Vagina (tissue), 2 donors: ENCODE measurements around the gene PLEKHM1.

Experiments
- CTCF ChIP-seq, 3 experiments: fragments of 450-650 bp in 2 of 3; fragments of 200-600 bp in 1 of 3; sonication (generic) in 1 of 3; IDR thresholded peaks; one replicate each; pipeline ENCODE4 v1.5.1; 2017 to 2019; ENCODE audit warnings: antibody characterized with exemption in 3 of 3, mild to moderate bottlenecking in 2 of 3, moderate library complexity in 2 of 3
- POLR2A ChIP-seq, 2 donors: fragments of 450-650 bp; IDR thresholded peaks; one replicate each; pipeline ENCODE4 v1.6.1; 2017; ENCODE audit warnings: antibody characterized with exemption in 2 of 2, mild to moderate bottlenecking in 2 of 2, moderate library complexity in 2 of 2
- POLR2AphosphoS5 ChIP-seq, 2 donors: sonication (generic); formaldehyde crosslinking; IDR thresholded peaks; one replicate each; pipeline ENCODE4 v1.9.0; 2017; ENCODE audit warnings: antibody characterized with exemption in 2 of 2, mild to moderate bottlenecking in 2 of 2, low read depth in 1 of 2; ENCODE audit not compliant: insufficient read depth in 1 of 2

GRCh38 chr17:45428050-45428617, 62.4 kb downstream of the PLEKHM1 start:
- TF ChIP-seq POLR2AphosphoS5 (IDR thresholded peaks at IDR 0.05; ENCODE audit: insufficient read depth in 1 of 2, low read depth in 1 of 2) = peak in 1 of 2 donors; percentile 24
- peak; percentile 74 to 90 (median 89) for TF ChIP-seq CTCF (IDR thresholded peaks at IDR 0.05)
- no peak for TF ChIP-seq POLR2A (IDR thresholded peaks at IDR 0.05)
